OCI-LY3 (cell line): ENCODE measurements around the gene ARL9.

Source experiments
- CTCF ChIP-seq: fragments of 200-600, 300-600 bp; sonication (generic); IDR thresholded peaks from 2 replicates; pipeline ENCODE4 v1.5.1; 2014; ENCODE audit warnings: antibody characterized with exemption, low read length, low read depth
- EZH2phosphoT487 ChIP-seq: fragments of 200-600 bp; shearing (Covaris generic); IDR thresholded peaks from 2 replicates; pipeline ENCODE4 v1.6.1; 2018; ENCODE audit warnings: antibody characterized with exemption, mixed run types, low read depth

- TF ChIP-seq CTCF, result no peak
- no peak for TF ChIP-seq EZH2phosphoT487
These were observed 26.2 kb downstream of the ARL9 start for GRCh38 chr4:56531823-56532222.
